ENCODE results near the gene GATA1. TPM values are rescaled to one million over a fixed set of nuclear protein-coding genes. Genes with fewer than 3 reads are reported as not detected.

Gene GATA1
- not detected in 5 replicates for total RNA-seq (2022; extraction: Qiagen RNA extraction; ENCODE audit: low read depth)

DNA sequence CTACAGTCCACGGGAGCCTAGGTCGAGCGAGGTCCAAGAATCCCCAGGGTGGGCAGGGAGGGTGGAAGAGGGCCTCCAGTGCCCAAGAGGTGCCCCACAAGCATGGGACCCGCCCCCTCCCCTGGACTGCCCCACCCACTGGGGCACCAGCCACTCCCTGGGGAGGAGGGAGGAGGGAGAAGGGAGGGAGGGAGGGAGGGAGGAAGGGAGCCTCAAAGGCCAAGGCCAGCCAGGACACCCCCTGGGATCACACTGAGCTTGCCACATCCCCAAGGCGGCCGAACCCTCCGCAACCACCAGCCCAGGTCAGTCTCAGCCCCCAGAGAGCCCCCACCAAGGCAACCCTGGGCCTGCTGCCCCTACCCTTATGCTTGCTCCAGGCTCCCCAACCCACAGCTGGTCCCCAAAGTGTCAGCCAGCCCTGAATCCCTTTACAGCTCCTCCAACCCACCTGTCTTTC lies at the start of gene GATA1:
Gene GATA1 (plus strand): TSS at position 250 of the 460 bp plus-strand sequence. CDS start 4,520 bp downstream, outside the sequence.

DNA sequence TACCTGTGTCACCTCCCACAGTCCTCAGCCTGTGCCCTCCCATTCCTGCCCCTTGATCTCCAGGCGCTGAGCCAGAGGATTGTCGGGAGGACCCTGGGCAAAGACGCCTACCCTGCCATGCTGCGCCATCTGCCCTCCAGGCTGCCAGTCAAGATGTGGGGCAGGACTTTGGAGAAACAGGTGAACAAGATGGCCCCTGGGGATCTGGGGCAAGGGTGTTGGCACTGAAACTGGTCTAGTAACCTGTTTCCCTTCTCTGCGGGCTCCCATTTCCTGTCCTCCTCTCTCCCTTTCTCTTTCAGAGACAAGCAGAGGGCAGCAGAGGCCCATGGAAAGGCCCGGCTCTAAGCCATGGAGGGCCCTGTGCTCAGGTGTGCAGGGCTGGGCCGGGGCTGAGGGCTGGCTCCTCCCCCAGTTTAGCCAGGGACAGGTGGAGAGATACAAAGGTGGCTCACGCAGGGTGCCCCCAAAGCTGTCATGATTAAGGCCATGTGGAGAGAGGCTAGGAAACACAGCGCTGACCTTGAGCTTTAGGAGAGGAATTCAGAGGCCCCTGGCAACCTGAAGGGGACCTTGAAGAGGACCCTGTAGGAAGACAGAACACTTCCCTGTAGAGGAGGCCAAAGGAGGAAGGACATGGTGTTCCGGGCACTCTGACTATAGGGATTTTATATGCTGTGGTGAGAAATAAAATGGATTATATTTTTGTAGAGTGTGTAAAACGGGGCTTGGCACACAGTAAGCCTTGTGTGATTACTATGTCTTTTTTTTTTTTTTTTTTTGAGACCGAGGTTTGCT lies 24.5 kb upstream of the GATA1 start, which contains the start of gene GLOD5:
Gene GLOD5 (plus strand): TSS at position 74 of the 798 bp plus-strand sequence. CDS start 44 bp downstream, at position 118.

DNA sequence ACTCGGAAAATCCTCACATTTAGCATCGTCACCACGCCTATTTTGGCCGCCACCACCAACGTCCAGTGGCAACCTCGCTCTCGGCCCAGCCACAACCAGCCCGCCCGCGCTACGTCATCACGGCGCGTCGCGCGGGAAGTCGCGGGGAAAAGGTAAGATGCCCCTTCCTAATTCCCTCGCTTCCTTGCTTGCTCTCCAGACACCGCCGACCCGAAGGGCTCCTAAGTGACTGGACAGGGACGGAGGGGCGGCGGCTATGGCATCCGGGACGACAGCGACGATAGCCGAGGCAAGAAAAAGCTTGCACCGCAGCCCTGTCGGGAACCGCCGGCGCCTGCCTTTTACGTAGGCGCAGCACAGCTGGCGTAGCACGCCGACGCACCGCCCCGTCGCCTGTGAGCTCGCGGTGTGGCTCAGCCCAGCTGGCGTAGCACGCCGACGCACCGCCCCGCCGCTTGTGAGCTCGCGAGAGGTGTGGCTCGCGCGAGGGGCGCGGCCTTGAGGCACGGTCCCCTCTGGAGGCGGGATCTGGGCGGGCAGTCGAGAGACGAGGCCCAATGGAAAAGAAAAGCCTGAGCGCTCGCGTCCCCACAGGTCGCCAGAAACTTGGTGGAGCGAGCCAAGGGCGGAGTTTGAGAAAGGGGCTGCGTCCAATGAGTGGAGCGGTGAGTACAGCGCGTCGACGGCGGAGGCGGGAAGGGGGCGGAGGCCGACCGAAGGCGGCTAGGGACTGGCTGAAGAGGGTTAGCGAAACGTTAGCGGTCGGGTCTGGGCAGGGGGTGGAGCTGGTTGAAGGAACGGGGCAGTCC lies 15.1 kb downstream of the GATA1 start, which contains the start of gene HDAC6:
Gene HDAC6 (plus strand): TSS at position 788 of the 809 bp plus-strand sequence. CDS start 626 bp downstream, outside the sequence.

DNA sequence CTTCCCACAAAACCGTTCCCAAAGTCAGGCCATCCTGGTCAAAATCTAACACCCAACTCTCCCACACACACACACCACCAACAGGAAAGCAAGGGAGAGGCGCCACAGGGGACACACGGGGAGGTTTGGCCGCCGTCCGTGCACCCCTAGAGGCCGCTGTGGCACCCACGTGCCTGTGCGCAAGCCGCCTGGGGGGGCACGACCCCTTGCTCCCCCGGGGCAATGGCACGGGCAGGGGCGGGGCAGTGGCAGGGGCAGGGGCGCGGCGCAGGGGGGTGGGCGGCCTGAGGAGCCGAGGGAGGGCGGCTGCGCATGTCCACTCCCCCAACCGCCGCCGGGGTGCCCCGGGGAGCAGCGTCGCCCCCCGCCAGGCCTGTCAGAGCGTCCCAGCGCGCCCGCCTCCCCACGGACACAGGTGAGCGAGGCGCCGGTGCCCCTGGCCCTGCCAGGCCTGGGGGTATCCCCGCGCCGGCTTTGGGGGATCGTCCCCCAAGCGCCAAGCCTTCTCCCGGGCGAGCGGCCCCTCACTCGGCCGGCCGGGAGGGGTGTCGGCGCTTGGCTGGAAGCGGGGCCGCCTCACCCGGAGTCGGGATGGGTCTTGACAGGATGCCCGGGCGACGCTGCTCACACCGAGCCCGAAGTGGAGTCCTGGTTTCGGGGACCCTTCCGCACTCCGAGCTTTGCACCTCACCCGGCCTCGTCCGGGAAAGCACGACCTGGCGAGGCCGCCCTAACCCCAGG lies 39.9 kb downstream of the GATA1 start, which contains the start of gene ERAS:
Gene ERAS (plus strand): TSS at position 379 of the 741 bp plus-strand sequence. CDS start 2,611 bp downstream, outside the sequence.

DNA sequence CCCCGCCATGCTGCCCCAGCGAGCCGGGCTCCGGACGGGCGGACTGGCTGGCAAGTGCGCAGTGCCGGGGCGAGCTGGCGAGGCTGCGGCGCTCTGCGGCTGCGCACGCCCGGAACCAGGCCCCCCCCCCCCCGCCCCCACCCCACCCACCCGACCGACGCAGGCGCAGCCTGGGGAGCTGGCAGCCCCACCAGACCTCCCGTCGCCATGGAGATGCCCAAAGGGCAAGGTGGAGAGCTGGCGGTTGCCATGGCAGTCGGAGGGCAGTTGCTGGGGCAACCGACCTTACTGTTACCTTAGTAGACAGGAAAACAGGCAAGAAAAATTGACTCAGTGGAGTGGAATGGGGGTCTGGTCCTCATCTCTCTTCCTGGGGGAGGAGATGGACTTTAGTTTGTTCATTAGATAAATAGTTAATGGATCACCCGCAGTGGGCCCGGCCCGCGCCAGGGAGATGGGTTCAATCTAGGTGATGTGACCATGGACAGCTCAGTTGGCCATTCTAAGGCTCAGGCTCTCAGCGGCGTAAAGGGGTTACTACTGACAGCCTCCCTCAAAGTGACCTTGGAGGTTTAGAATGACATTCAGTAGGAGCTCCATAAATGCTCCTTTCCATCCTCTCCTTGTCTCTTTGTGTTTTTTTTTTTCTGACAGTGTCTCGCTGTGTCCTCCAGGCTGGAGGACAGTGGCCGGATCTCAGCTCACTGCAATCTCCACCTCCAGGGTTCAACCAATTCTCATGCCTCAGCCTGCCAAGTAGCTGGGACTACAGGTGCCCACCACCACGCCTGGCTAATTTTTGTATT lies 49.3 kb downstream of the GATA1 start, which contains the start of gene PCSK1N:
Gene PCSK1N (minus strand): TSS at position 87 of the 806 bp plus-strand sequence. CDS start 78 bp downstream, at position 9.

Other genes with a start within 250 kb of the GATA1 start
- 8.1 to 12.5 TPM (median 11.7 TPM) in 5 replicates for gene TBC1D25, start 246.9 kb upstream of the GATA1 start, total RNA-seq (2022; extraction: Qiagen RNA extraction; ENCODE audit: low read depth)
- gene RBM3, start 212.1 kb upstream of the GATA1 start, total RNA-seq (2022; extraction: Qiagen RNA extraction; ENCODE audit: low read depth) = 303 to 494 TPM (median 317 TPM) in 5 replicates
- gene WDR13, start 189.1 kb upstream of the GATA1 start, total RNA-seq (2022; extraction: Qiagen RNA extraction; ENCODE audit: low read depth) = 48.4 to 73.1 TPM (median 64.9 TPM) in 5 replicates
- 0.12 to 0.33 TPM (median 0.28 TPM) in 4 of 5 replicates, not detected in the other for gene WAS, start 102.8 kb upstream of the GATA1 start, total RNA-seq (2022; extraction: Qiagen RNA extraction; ENCODE audit: low read depth)
- 21.5 to 23.4 TPM (median 21.8 TPM) in 5 replicates for gene SUV39H1, start 89.9 kb upstream of the GATA1 start, total RNA-seq (2022; extraction: Qiagen RNA extraction; ENCODE audit: low read depth)
- not detected in 5 replicates for gene GLOD5, start 24.8 kb upstream of the GATA1 start, total RNA-seq (2022; extraction: Qiagen RNA extraction; ENCODE audit: low read depth)
- gene HDAC6, start 15.5 kb downstream of the GATA1 start, total RNA-seq (2022; extraction: Qiagen RNA extraction; ENCODE audit: low read depth) = 22.9 to 33.4 TPM (median 29.2 TPM) in 5 replicates
- gene ERAS, start 39.9 kb downstream of the GATA1 start, total RNA-seq (2022; extraction: Qiagen RNA extraction; ENCODE audit: low read depth) = 0.10 TPM in 1 of 5 replicates, not detected in the others
- 18.4 to 50.4 TPM (median 44.8 TPM) in 5 replicates for gene PCSK1N, start 49.0 kb downstream of the GATA1 start, total RNA-seq (2022; extraction: Qiagen RNA extraction; ENCODE audit: low read depth)
- 80.5 to 110 TPM (median 105 TPM) in 5 replicates for gene TIMM17B, start 111.2 kb downstream of the GATA1 start, total RNA-seq (2022; extraction: Qiagen RNA extraction; ENCODE audit: low read depth)
- gene PQBP1, start 111.3 kb downstream of the GATA1 start, total RNA-seq (2022; extraction: Qiagen RNA extraction; ENCODE audit: low read depth) = 97.6 to 109 TPM (median 105 TPM) in 5 replicates
- gene SLC35A2, start 125.1 kb downstream of the GATA1 start, total RNA-seq (2022; extraction: Qiagen RNA extraction; ENCODE audit: low read depth) = 53.9 to 71.3 TPM (median 67.3 TPM) in 5 replicates
- 10.7 to 12.1 TPM (median 11.5 TPM) in 5 replicates for gene PIM2, start 132.4 kb downstream of the GATA1 start, total RNA-seq (2022; extraction: Qiagen RNA extraction; ENCODE audit: low read depth)
- 60.6 to 69.6 TPM (median 64.6 TPM) in 5 replicates for gene OTUD5, start 171.0 kb downstream of the GATA1 start, total RNA-seq (2022; extraction: Qiagen RNA extraction; ENCODE audit: low read depth)
- gene KCND1, start 185.3 kb downstream of the GATA1 start, total RNA-seq (2022; extraction: Qiagen RNA extraction; ENCODE audit: low read depth) = 0.86 to 2.0 TPM (median 1.2 TPM) in 5 replicates
- gene GRIPAP1, start 215.7 kb downstream of the GATA1 start, total RNA-seq (2022; extraction: Qiagen RNA extraction; ENCODE audit: low read depth) = 22.2 to 24.2 TPM (median 23.0 TPM) in 5 replicates